GM18499 (cell line): ENCODE data around the gene MRPS18A.

Source experiments
- ATAC-seq: cut with Tn5 transposase; IDR thresholded peaks from one replicate; pipeline ENCODE4 v1.9.1; 2021; ENCODE audit warnings: moderate number of reproducible peaks; ENCODE audit not compliant: insufficient read depth, unreplicated experiment

MRPS18A gene

DNA sequence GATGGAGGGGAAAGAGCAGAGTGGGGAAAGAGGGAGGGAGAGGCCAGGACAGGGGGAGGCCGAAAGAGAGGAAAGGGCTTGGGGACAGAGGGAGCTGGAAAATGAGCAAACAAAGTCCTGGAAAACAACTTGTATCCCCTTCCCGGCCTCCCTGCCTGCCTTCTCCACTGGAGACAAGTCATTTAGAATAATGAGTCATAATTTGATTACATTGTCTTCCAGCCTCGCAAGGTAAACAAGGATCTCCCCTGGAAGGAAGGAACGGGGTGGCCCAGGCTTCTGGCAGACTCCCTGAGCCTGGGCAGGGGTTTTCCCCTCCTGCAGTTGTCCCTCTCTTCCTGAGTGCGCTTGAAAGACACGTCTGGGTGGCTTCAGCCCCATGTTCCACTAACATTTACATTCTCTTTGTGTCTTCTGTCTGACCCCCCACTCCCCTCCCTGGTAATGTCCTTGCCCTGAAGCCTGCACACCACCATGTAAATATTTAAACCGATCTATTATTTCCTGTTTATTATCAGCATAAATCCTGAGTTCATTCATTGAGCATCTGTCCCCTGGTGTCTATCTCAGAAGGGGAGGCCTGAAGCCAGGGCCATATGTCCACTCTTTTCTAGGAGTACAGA is 12.1 kb upstream of the MRPS18A start:
- no peak for ATAC-seq

DNA sequence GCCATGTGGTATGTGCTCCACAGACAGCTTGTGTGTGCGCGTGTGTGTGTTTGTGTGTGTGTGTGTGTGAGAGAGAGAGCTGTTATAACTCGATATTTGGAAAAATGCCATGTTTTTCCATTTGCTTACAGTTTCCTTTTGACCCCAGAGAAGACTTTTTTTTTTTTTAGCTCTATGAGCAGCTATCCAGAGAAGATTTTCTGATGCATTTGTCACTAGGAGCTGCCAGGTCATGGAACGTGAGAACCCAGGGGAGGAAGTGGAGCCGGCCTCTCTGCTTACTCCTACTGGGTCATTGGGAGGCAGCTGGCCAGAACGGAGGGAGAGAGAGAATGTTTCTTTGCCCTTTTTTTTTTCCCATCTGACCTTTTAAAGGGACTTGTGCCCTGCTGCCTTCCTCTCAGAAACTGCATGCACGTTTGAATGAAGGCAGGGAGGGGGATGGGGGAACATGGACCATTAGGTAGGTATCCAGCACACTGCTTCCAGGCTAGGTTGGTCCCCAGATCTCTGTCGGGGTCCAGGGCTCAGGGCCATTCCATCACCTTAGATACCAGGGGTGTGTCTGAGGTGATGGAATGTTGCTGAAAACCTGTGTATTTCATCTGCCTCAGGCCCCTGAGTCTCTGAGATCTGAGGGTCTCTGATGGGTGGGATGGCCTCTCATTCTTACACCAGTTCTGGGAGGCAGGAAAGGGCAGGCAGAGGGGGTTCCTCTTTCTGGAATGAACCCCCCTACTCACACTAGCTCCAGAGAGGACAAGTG is 11.2 kb upstream of the MRPS18A start:
- no peak for ATAC-seq

DNA sequence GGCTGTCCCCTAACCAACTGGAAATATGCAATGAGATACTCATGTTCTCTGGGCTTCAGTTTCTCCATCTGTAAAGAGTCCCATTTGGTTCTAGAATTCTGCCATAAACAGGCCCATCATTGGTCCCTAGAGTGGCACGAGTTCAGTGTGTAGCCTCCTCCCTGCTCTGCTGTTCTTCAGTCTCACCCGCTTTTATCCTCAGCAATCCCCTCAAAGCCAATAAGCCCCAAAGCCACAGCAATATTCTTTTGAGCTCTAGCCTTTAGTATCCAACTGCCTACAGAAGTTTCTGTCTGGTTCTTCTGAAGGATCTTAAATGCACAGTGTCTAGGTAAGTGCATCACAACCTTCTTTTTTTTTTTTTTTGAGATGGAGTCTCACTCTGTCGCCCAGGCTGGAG is 9.8 kb upstream of the MRPS18A start:
- ATAC-seq: no peak

DNA sequence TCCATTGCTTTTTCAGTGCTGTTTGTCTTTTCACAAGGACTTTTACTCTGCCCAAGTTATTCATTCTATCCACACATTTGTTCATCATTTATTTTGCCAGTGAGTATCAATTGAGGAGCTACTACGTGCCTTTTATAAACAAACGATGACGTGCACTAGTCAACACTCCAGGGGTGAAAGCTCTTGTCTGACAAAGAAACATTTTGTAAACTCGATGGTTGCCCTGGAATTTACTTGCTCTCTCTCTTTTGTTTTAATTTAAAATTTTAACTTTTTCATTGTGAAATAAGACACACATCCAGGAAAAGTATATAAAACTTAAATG is 8.3 kb upstream of the MRPS18A start:
- ATAC-seq: no peak

DNA sequence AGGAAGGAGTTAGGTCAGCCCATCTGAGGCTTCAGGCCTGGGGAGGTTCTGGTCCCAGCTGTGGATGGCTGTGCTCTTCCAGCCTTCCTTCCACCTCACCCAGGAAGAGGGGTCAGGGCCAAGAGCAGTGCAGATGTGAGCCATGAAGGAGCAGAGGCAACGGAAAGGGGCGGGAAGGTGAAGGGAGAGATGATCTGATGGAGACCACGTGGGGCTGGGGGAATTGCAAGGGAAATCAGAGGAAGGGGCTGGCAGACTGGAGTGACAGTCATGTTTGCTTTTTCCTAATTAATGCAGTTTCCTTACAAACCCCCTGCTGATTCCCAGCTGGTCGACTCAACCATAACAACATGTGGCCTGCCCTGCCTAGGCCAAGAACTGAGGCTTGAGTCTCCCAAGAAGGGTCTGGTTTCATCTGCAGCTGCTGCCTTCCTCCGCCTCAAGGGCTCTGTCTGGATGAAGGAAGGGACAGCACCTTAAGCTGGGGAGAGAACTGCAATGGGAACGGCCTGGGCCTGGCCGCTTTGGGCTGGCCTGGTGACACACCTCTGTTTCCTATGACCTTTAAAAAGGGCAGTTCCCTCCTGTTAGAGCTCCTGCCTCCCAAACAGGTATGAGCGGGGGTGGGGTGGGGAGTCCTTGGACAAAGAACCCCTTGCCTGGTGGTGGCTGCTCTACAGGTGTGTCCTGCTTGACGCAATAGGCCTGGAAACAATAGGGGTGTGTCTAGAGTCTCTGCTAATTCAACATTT is 7.8 kb upstream of the MRPS18A start:
- ATAC-seq: no peak

DNA sequence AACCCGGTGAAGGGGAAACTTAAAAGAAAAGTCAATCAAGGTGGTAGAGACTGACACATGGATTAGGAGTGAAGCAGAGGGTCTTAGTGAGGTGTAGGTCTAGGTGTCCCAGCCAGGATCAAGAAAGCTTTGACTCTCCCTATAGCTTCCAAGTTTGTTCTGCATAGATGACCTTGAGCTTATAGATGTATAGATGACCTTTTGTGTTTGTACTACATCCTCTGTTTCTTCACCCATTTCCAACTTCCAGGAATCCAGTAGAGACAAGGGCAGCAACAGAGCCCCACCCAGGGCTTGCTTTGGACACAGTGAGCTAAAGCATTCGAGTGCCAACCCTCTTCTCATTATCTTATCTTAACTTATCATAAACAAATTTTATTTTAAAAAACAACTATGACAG is 1.8 kb upstream of the MRPS18A start:
- no peak for ATAC-seq

DNA sequence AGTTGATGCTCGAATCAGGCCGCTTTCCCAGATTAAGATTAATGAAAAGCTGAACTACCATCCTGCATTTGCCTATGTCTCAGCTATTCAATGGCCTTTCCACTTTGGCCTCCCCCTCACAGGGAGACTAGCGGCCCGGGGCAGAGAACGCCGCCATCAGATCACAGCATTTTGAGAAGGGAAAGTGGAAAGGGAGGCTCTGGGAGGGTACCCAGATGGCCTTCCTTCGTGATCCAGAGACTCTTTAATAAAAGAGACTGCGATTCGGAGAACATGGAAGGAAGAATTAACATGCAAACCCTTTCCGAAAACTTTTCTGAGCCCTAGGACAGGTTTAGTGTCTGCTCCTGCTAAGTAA is 533 bp downstream of the MRPS18A start:
- no peak for ATAC-seq

DNA sequence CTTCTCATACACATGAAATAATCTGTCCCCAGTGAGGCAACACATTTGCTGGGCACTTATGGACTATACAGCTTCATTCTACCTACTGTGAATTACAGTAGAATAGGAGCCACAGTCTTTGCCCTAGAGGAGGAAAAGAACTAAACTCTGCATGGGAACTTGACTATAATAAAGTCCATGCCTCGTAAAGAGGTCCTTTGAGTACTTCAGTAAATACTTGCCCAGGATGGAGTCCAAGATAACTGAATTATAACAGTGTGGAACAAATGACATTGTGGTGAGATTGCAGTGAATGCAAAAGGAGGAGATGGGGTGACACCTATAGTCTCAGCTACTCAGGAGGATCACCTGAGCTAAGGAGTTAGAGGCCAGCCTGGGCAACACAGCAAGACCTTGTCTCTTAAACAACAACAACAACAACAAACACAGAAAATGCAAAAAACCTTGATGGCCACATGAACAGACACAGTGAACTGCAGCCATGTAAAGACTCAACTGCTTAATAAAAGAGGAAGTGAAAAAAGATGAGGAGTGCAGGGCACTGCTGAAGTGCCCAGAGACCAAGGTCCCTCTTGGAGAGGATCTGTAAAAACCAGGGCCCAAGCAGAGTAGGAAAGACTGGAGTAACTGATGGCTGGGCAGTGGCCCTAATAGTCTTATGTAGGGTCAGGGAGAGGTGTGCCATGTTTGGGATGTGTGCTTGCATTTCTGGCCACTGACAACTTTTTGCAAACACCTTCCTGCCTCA is 3.7 kb downstream of the MRPS18A start:
- ATAC-seq: no peak

DNA sequence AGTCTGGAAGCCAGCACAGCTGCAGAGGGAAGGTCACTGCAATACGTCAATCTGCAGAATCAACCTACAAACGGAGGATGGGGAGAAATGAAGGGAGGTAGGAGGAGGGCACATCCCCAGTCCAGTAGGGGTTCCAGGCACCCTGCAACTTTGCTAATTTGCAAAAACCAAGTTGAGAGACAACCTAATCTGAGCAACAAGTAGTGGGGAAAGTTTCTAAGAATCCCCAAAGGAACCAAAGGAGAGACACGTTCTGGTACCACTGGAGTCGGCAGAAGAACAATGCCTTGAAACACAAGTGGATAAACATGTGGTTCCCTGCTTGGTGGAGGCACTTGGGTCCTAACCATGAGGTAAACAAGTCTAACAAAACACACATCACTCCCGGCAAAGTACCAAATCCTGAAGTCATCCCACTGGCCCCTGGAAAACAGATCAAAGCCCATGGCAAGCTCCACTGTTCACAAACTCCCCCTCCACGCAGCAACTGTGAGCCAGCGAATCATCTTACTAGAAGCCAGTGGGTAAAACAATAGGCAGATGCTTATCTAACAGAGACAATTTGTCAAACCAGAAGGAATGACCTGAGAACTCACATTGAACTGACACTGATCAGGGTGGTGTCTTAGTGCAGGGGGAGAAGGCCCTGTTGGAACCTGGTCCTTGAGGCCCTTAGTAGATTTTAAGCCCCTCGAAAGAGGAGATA is 4.7 kb downstream of the MRPS18A start:
- ATAC-seq: no peak

DNA sequence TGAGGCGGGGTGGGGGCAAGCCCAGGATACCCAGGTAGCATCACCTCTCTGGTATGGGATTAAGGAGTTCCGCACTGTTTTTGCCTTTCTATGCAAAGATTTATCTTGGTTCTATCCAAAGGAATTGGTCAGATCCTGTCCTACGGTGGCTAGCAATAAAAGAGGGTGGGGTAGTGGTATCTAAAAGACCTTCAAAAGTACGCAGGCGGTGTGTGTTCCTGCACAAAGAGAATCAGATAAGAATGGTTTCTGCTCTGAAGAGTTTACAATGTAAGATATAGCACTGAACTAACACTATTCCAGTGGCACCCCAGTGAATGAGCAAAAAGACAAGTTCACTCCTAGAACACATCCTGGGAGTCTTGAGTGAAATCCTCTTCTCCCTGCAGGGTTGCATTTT is 6.3 kb downstream of the MRPS18A start:
- no peak for ATAC-seq

DNA sequence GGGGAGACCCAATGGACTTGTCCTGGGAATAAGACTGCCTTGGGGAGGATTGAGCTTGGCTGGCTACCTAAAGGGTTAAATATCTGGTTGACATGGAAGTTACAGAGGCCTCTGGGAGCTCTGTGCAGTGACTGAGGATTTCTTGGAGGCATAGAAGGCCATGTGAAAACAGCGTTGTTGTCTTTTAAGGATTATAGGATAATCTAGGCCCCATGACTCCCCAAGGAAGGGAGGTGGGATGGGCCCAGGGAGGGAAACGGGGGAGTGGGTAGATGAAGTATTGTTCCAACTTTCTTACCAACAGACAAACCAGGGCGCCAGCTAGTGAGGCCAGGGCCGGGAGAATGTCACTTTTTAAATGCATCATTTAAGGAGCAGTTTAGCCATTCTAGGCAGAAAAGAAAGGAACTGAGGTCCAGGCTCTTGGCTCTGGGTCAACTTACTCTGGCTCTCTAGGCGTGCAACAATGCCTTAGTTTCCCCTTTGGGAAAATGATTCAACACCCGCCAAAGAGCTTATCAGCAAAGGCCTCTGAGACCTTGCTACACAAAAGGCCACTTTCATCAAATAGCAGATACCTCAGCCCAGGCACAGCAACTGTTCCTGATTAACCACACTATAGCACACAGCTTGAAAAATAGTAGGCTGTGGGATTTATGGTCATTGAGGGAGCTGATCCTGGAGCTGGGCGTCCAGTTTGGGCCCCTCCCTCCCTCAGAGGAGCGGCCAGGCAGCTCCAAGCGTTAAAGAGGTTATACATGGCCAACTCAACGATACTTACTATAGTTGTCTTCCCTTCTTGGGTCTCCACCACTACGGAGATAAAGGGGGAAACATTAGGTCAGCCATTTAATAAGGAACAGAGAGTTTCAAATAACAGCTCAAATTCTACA is 7.0 kb downstream of the MRPS18A start:
- no peak for ATAC-seq

DNA sequence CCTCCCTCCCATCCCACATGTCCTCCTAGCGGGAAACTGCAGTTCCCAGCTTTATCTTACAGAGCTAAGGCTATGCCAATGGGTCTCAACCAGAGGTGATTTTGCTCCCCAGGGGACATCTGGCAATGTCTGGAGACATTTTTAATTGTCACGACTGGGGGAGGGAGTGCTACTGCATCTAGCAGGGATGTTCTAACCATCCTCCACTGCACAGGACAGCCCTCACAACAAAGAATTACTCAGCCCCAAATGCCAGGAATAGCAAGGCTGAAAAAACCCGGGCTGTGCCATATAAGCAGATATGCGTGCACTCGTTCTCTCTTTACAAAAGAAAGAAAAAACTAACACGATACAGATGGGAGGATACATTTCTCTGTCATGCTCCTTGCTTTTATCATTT is 8.5 kb downstream of the MRPS18A start:
- no peak for ATAC-seq

DNA sequence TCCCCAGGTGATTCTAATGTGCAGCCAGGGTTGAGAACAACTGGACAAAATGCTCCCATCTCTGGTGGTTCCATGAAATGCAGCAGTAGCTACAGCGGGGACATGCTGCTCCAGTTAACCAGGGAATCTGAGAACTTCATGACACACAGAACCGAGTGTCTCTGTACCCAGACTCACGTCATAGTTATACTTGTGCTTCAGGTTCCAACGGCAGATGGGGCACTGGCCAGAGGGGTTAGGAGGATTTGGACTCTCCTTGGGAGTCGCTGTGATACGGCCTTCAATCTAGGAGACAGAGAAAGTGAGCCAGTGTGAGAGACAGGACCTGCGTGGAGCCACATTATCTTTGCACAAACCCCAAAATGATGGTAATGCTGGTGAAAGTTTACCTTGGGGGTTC is 9.2 kb downstream of the MRPS18A start:
- no peak for ATAC-seq

DNA sequence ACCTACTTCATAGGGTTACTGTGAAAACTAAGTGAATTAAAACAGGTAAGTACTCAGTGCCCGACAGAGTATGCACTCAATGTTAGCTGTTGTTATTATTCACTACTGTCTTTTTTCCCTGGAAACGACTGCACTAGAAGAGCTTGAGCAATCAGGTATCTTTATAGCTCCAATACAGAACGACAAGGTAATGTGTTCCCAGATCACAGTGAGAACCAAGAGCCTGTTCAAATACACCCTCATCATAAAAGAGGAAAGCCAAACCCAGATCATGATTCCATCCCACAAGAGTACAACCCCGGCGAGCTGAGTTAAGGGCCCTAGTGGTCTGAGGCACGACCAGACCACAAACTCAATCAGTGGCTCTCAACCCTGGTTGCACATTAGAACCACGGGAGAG is 9.8 kb downstream of the MRPS18A start:
- no peak for ATAC-seq

DNA sequence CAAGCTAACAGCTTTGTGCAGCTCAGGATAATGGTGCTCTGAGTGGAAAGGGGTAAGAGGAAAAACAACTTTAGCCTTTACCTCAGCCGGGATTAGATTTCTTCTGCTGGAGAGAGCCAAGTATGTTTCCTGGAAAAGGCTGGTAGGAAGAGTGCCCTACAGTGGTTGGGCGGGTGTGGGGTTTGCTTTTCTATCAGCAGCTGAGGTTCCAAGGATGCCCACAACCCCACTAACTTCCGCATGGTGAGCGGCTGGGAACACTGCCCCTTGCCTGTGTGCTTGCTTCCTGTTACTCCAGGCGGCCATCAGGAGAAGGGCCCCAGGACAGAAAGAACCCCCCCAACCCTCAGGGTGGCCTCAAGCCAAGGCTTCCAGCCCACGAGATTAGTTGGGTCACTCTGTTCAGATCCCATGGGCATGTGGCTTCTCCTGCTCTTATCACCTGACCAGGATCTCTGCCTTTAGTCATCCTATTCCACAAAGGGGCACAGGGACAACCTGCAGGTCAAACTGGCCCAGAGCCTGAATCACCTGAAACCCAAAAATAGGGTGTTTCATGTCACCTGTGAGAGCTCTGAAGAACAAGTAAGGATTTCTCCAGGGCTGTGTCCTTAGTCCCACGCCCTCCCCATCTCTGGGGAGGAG is 10.5 kb downstream of the MRPS18A start:
- ATAC-seq: no peak

DNA sequence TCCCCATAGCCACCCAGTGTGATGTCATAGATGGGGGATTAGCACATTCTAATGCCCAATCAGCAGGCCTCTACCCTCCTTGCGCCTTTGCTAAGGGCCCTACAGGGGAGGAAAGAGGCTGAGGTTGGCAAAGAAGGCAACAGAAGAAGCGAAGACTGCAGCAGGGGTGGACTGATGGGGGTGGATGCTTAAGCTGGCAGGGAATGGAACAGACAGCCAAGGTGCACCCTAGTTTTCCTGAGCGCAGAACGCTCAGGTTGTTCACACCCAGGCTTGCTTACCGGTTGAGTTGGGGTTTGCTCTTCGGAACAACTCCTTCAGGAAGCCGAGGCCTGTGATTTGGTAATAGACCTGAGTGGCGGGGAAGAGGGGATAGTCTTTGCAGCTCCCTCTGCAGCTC is 12.7 kb downstream of the MRPS18A start:
- ATAC-seq: no peak

DNA sequence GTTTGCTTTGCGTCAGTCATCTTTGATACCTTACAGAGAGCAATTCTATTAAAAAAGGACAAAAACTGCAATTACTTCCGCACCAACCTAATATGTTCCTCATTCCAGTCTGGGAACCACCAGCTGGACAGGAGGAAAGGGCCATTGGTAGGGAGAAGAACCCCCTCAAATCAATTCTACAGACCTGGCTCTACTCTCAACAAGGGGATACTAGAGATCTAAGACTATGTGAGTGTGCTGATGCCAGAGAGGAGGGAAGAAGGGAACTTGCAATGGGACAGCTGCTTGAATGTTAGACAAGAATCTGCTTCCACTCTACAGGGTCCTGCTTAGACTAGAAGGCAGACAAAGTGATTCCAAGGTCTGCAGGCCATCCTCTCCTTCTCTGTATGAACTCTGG is 13.3 kb downstream of the MRPS18A start:
- ATAC-seq: no peak

DNA sequence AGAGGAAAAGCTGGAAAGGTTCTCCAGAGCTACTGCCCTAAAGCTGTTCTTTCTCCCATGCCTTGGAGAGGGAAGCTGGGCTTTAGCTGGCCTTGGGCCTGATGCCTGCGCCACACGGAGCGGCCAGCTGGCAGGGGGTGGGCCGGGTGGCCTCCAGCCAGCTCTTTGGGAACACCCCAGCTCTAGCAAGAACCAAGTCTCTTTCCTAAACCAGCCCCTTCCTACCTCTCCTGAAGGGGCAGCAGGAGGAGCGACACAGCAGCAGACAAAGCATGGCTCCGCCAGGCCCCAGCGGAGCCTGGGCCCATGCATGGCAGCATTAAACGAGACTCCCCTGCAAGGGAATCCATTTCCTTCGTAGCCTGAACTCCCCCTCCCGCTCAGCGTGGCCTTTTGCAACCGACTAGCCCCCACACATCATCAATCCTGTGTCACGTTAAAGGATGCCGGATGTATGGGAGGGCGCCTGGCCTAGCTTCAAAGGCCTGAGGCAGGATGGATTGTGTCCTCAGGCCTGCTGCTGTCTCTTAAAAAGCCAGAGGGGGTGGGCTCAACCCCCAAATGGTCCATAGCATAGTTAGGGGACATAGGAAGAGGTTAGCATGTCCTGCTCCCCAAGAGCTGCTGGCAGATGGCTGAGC is 14.0 kb downstream of the MRPS18A start:
- ATAC-seq: no peak
